ENCODE data around the gene ECE1. TPM values are rescaled to one million over a fixed set of nuclear protein-coding genes. Genes with fewer than 3 reads are reported as not detected.

Gene ECE1
- total and polyA plus RNA-seq, 2 of the 13 experiments (the other 11 are each of a cell fraction or from before 2014, with no cell fraction given) = 13.5 to 21.2 TPM

DNA sequence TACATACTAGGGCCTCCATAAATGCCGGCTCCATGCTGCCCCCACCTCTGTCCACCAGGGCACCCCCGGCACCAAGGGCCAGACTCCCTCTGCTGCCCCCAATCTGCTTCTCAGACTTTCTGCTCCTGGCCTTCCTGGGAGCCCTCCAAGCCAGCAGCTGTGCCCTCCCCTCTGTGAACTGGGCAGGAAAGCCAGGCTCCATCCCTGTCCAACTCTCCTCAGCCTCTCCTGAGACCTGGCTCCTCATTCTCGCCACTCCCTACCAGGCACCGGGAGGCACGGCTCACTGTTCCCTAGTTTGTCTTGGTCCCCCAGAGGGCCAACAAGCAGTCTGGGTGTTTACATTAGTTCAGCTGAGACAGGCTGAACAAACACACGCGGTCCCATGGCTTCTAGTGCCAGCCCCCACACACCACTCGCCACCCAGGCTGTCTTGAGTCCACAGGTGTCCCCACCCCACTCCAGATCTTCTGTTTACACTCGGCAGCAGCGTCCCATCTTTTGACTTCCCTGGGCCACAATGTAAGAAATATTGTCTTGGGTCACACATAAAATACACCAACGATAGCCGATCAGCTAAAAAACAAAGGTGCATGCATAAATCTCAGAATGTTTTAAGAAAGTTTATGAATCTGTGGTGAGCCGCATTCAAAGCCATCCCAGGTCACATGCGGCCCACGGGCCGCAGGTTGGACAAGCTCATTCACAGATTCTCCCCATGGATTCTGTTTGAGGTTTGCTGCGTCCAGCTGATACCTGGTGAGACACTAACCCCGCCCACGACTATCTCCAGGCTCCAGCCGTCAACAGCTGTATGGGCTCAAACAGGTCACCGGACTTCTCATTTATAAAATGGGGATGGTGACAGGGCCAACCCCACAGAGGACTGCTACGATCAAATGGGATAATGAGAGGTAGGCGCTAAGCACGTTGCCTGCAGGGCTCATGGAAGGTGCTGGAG, 29.5 kb upstream of the ECE1 start (continued):
- TF ChIP-seq MXD1 (CRISPR knock-in tag; IDR thresholded peaks at IDR 0.05) (no peak), NPAS2 (CRISPR knock-in tag; IDR thresholded peaks at IDR 0.05; ENCODE audit: borderline replicate concordance) (no peak), ZFP91 (CRISPR knock-in tag; IDR thresholded peaks at IDR 0.05; ENCODE audit: borderline replicate concordance) (no peak), RAD51 (IDR thresholded peaks at IDR 0.05; ENCODE audit: borderline replicate concordance) (no peak), TOPORS (CRISPR knock-in tag; IDR thresholded peaks at IDR 0.05) (no peak), SOX6 (IDR thresholded peaks at IDR 0.05) (no peak), SOX6 (CRISPR knock-in tag; IDR thresholded peaks at IDR 0.05) (no peak), SKI (IDR thresholded peaks at IDR 0.05; ENCODE audit: partially characterized antibody) (no peak), PATZ1 (CRISPR knock-in tag; IDR thresholded peaks at IDR 0.05) (peak; percentile 58), SIN3B (IDR thresholded peaks at IDR 0.05; ENCODE audit: low read length) (no peak), GATAD2A (CRISPR knock-in tag; IDR thresholded peaks at IDR 0.05) (peak; percentile 49), HDAC1 (CRISPR knock-in tag; IDR thresholded peaks at IDR 0.05) (0 out of 2 replicates have a peak, but pooled peaks have one; percentile 22), ARID5B (CRISPR knock-in tag; IDR thresholded peaks at IDR 0.05) (peak; percentile 19; the same call in 1 of the 2 replicates), FOXK1 (CRISPR knock-in tag; IDR thresholded peaks at IDR 0.05; ENCODE audit: borderline replicate concordance, low read depth) (peak; percentile 21; the same call in 1 of the 2 replicates), CBX1 (IDR thresholded peaks at IDR 0.05; ENCODE audit: low read depth) (no peak), NR2F2 (IDR thresholded peaks at IDR 0.05; ENCODE audit: borderline replicate concordance, low read depth) (no peak), ZNF607 (CRISPR knock-in tag; IDR thresholded peaks at IDR 0.05; ENCODE audit: borderline replicate concordance) (no peak), ZNF24 (IDR thresholded peaks at IDR 0.05) (no peak), HDAC2 (CRISPR knock-in tag; IDR thresholded peaks at IDR 0.05) (peak; percentile 16; the same call in 1 of the 2 replicates), TCF7 (IDR thresholded peaks at IDR 0.05; ENCODE audit: low read depth) (no peak)
- TF ChIP-seq, protein P1, sequence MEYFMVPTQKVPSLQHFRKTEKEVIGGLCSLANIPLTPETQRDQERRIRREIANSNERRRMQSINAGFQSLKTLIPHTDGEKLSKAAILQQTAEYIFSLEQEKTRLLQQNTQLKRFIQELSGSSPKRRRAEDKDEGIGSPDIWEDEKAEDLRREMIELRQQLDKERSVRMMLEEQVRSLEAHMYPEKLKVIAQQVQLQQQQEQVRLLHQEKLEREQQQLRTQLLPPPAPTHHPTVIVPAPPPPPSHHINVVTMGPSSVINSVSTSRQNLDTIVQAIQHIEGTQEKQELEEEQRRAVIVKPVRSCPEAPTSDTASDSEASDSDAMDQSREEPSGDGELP (IDR thresholded peaks at IDR 0.05; ENCODE audit: borderline replicate concordance, low read depth) = peak; percentile 92

Data from HepG2 (cell line).